Activated CD8-positive, alpha-beta memory T cell treated with anti-CD3 and anti-CD28 coated beads for 48 hours (primary cell): ENCODE data around the gene USP12.
"Not testable (repeated sequence)": the region's sequence is repeated elsewhere in the genome, so short reads cannot be mapped to it uniquely, and the experiment has no call there.

Experiments
- DNase-seq, 3 experiments: peaks; one replicate each; pipeline ENCODE4 v3.0.0-alpha.2; 2020; ENCODE audit warnings: low read depth in 2 of 3, low spot score in 2 of 3

USP12 gene

GRCh38 chr13:27080018-27080948 is 91.3 kb downstream of the USP12 start:
- no peak for DNase-seq

- no peak for DNase-seq
These were observed 92.1 kb downstream of the USP12 start for GRCh38 chr13:27079421-27079958.

- no peak for DNase-seq
These were observed 94.2 kb downstream of the USP12 start for GRCh38 chr13:27077451-27077850.

GRCh38 chr13:27076421-27076820 is 95.2 kb downstream of the USP12 start:
- no peak for DNase-seq

GRCh38 chr13:27073186-27073585 is 98.4 kb downstream of the USP12 start:
- DNase-seq, result no peak

GRCh38 chr13:27066123-27066522 is 105.5 kb downstream of the USP12 start:
- not testable (repeated sequence) for DNase-seq

- DNase-seq, result no peak
These were observed 106.0 kb downstream of the USP12 start for GRCh38 chr13:27065582-27065981.

GRCh38 chr13:27064252-27064995 is 107.2 kb downstream of the USP12 start:
- no peak for DNase-seq

- DNase-seq, result no peak
These were observed 113.8 kb downstream of the USP12 start for GRCh38 chr13:27057817-27058216.

GRCh38 chr13:27055526-27055925 is 116.1 kb downstream of the USP12 start:
- no peak for DNase-seq

- DNase-seq, result no peak
These were observed 116.9 kb downstream of the USP12 start for GRCh38 chr13:27054760-27055159.

- no peak for DNase-seq
These were observed 117.6 kb downstream of the USP12 start for GRCh38 chr13:27053902-27054595.

- no peak for DNase-seq
These were observed 118.3 kb downstream of the USP12 start for GRCh38 chr13:27053210-27053884.

- no peak for DNase-seq
These were observed 118.9 kb downstream of the USP12 start for GRCh38 chr13:27052551-27053208.

GRCh38 chr13:27047081-27047480 is 124.5 kb downstream of the USP12 start:
- DNase-seq, result no peak

- DNase-seq, result no peak
These were observed 126.6 kb downstream of the USP12 start for GRCh38 chr13:27044837-27045570.

GRCh38 chr13:27043013-27043412 is 128.6 kb downstream of the USP12 start:
- no peak for DNase-seq

GRCh38 chr13:27041341-27041740 is 130.3 kb downstream of the USP12 start:
- DNase-seq, result no peak

GRCh38 chr13:27040826-27041108 is 130.8 kb downstream of the USP12 start:
- DNase-seq, result no peak

- DNase-seq, result no peak
These were observed 132.4 kb downstream of the USP12 start for GRCh38 chr13:27039171-27039701.
